Body of pancreas (tissue), 4 donors: ENCODE data around the gene CFAP54.

Source experiments
- CTCF ChIP-seq, 7 experiments: fragments of 450-650 bp in 4 of 7; fragments of 200-600 bp in 3 of 7; sonication (generic) in 3 of 7; IDR thresholded peaks; one replicate each; pipeline ENCODE4 v1.5.1; 2016 to 2019; ENCODE audit warnings: antibody characterized with exemption in 7 of 7
- POLR2A ChIP-seq, 3 donors: fragments of 450-650 bp; IDR thresholded peaks; one replicate each; pipeline ENCODE4 v1.6.1; 2016; ENCODE audit warnings: antibody characterized with exemption in 3 of 3, mild to moderate bottlenecking in 2 of 3

GRCh38 chr12:96495155-96495554 lies 5.8 kb downstream of the CFAP54 start:
- TF ChIP-seq POLR2A (IDR thresholded peaks at IDR 0.05) (no peak), CTCF (IDR thresholded peaks at IDR 0.05) (no peak)
